ENCODE measurements around the gene SLC38A6. TPM values are rescaled to one million over a fixed set of nuclear protein-coding genes. Genes with fewer than 3 reads are reported as not detected.

The SLC38A6 gene
- total RNA-seq, 6 experiments from 2014 or later = 3.5 to 6.8 (median 5.9) TPM

DNA sequence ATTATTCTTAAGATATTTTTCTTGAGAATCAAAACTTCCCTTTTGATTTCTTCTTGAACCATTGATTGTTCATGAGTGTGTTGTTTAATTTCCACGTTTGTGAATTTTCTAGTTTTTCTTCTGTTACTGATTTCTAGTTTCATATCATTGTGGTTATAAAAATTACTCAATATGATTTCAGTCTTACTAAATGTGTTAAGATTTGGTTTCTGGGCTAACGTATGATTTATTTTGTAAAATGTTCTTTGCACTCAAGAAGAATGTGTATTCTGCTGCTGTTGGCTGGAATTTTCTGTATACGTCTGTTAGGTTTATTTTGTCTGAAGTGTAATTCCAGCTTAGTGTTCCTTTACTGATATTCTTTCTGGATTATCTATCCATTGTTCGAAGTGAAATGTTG lies 24.8 kb upstream of the SLC38A6 start:
- Histone ChIP-seq H3K4me3 (no peak overlapping the region), H3K27me3 (no peaks in the 10 kb centered on the region), H3K9me3 (peaks cover 0 to 6% (median 1%) of the 10 kb centered on the region in 4 donors), H3K4me1 (no peaks in the 10 kb centered on the region), H3K36me3 (no peaks in the 10 kb centered on the region), H3K27ac (no peak overlapping the region)
- no peak for TF ChIP-seq POLR2A (IDR thresholded peaks at IDR 0.05)
- TF ChIP-seq, protein P1, sequence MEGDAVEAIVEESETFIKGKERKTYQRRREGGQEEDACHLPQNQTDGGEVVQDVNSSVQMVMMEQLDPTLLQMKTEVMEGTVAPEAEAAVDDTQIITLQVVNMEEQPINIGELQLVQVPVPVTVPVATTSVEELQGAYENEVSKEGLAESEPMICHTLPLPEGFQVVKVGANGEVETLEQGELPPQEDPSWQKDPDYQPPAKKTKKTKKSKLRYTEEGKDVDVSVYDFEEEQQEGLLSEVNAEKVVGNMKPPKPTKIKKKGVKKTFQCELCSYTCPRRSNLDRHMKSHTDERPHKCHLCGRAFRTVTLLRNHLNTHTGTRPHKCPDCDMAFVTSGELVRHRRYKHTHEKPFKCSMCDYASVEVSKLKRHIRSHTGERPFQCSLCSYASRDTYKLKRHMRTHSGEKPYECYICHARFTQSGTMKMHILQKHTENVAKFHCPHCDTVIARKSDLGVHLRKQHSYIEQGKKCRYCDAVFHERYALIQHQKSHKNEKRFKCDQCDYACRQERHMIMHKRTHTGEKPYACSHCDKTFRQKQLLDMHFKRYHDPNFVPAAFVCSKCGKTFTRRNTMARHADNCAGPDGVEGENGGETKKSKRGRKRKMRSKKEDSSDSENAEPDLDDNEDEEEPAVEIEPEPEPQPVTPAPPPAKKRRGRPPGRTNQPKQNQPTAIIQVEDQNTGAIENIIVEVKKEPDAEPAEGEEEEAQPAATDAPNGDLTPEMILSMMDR (IDR thresholded peaks at IDR 0.05) = no peak
- ATAC-seq (no peak), DNase-seq (no peak)
- intact Hi-C loops (cut with DNase I) = no loop called here
- WGBS (ENCODE audit: insufficient coverage, low coverage, low lambda C conversion rate, missing lambda C conversion rate) = 70% methylated on average over 4 of the region's 4 CpGs

DNA sequence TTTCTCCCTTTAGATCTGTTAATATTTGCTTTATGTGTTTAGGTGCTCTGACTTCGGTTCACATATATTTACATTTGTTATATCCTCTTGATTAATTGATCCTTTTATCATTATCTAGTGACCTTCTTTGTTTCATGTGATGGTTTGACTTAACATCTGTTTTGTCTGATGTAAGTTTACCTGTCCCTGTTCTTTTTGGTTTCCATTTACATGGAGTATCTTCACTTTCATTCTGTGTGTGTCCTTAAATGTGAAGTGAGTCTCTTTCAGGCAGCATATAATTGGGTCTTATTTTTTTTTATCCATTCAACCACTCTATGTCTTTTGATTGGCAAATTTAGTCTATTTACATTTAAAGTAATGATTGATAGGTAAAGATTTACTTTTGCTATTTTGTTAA lies 24.4 kb upstream of the SLC38A6 start:
- H3K27ac ChIP-seq = no peak overlapping the region
- DNase-seq (no peak), ATAC-seq (no peak)
- no peaks in the 10 kb centered on the region for H3K4me1 ChIP-seq
- H3K27me3 ChIP-seq = no peaks in the 10 kb centered on the region
- H3K4me3 ChIP-seq = no peak overlapping the region
- 67% methylated on average over 1 of the region's 1 CpG for WGBS (ENCODE audit: insufficient coverage, low coverage, low lambda C conversion rate, missing lambda C conversion rate)
- no peaks in the 10 kb centered on the region for H3K36me3 ChIP-seq
- H3K9me3 ChIP-seq = peaks cover 0 to 6% (median 1%) of the 10 kb centered on the region in 4 donors
- TF ChIP-seq POLR2A (IDR thresholded peaks at IDR 0.05) = no peak
- TF ChIP-seq, protein P1 (IDR thresholded peaks at IDR 0.05) = no peak
- intact Hi-C loops (cut with DNase I) = no loop called here

DNA sequence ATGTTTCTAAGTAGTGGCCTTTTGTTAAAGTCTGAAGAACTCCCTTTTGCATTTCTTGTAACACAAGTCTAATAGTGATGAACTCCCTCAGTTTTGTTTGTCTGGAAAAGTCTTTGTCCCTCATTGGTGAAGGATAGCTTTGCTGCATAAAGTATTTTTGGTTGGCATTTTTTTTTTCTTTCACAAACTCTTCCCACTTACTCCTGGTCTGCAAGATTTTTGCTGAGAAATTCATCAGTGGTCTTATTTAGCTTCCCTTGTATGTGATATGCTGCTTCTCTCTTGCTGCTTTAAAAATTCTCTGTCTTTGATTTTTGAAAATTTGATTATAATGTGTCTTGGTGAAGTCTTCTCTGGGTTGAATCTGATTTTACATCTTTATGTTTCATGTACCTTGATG lies 22.9 kb upstream of the SLC38A6 start:
- TF ChIP-seq, protein P1 (IDR thresholded peaks at IDR 0.05) = no peak
- TF ChIP-seq POLR2A (IDR thresholded peaks at IDR 0.05) = no peak
- H3K9me3 ChIP-seq = peaks cover 0 to 6% (median 1%) of the 10 kb centered on the region in 4 donors

DNA sequence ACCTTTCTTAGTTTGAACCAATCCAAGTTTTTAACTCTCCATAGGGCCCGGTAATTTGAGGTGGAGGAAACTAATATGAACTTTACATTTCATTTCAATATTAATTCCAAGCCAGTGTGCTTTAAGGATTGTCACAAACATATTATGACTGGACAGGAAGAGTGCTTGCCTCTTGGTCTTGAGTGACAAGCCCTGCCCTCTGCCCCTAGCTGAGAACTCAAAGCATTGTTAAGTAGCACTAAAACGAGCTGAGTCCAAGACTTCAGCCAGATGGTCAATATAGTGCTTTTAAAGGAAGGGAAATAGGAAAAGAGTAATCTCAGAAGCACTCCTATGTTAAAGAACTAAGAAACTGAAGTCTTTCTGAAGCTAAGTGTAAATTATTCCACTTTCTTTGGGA lies 17.3 kb upstream of the SLC38A6 start:
- WGBS (ENCODE audit: insufficient coverage, low coverage, low lambda C conversion rate, missing lambda C conversion rate) = 57% methylated on average over 2 of the region's 2 CpGs
- Histone ChIP-seq H3K27ac (no peak overlapping the region), H3K27me3 (no peaks in the 10 kb centered on the region), H3K9me3 (no peaks in the 10 kb centered on the region), H3K4me1 (no peaks in the 10 kb centered on the region), H3K4me3 (no peak overlapping the region), H3K36me3 (no peaks in the 10 kb centered on the region)
- DNase-seq = no peak
- TF ChIP-seq POLR2A (IDR thresholded peaks at IDR 0.05) = no peak
- TF ChIP-seq, protein P1 (IDR thresholded peaks at IDR 0.05) = no peak
- no peak for ATAC-seq
- intact Hi-C loops (cut with DNase I) = no loop called here

More for the DNA sequence above, 22.9 kb upstream of the SLC38A6 start:
- no peak for DNase-seq
- no peak overlapping the region for H3K27ac ChIP-seq
- no peaks in the 10 kb centered on the region for H3K36me3 ChIP-seq
- H3K4me1 ChIP-seq = no peaks in the 10 kb centered on the region
- H3K4me3 ChIP-seq = no peak overlapping the region
- no peak for ATAC-seq
- intact Hi-C loops (cut with DNase I) = no loop called here
- H3K27me3 ChIP-seq = no peaks in the 10 kb centered on the region

DNA sequence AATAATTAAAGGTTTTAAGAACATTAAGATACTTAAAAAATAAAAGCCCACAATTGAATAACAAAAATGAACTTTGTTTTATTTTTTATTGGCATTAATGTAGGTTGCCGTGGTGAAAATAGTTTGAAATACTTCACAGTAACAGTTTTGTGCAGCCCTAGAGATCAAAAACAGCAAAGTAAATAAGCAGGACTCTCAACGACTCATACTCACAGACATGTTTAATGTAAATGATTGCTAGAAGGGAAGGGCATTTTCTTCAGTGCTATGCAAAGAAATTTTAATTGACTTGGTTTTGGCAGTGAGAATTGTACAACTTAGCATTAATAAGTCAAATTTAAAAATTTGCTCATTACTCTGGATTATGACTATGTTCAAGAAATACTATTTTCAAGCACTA lies 16.1 kb upstream of the SLC38A6 start:
- Histone ChIP-seq H3K9me3 (no peaks in the 10 kb centered on the region), H3K4me3 (no peak overlapping the region), H3K27ac (no peak overlapping the region), H3K4me1 (no peaks in the 10 kb centered on the region), H3K27me3 (no peaks in the 10 kb centered on the region), H3K36me3 (no peaks in the 10 kb centered on the region)
- no peak for ATAC-seq
- TF ChIP-seq, protein P1 (IDR thresholded peaks at IDR 0.05) = no peak
- no peak for TF ChIP-seq POLR2A (IDR thresholded peaks at IDR 0.05)
- WGBS (ENCODE audit: insufficient coverage, low coverage, low lambda C conversion rate, missing lambda C conversion rate) = 75% methylated on average over 2 of the region's 2 CpGs
- intact Hi-C loops (cut with DNase I) = no loop called here
- DNase-seq = no peak

All from right lobe of liver (tissue), 6 donors.